Activated effector memory CD4-positive, alpha-beta T cell treated with anti-CD3 and anti-CD28 coated beads, Interleukin-2, amount 50 U/mL, for 16 hours (primary cell): Measurements from ENCODE around the gene PCP4.

ENCODE experiments used
- DNase-seq: peaks from one replicate; pipeline ENCODE4 v3.0.0-alpha.2; 2020

The PCP4 gene

GRCh38 chr21:39924577-39925308, 57.5 kb downstream of the PCP4 start:
- DNase-seq: no peak

GRCh38 chr21:39927304-39927886, 60.2 kb downstream of the PCP4 start:
- no peak for DNase-seq

- DNase-seq: no peak
Measured at GRCh38 chr21:39932335-39932734, 65.1 kb downstream of the PCP4 start.

- DNase-seq: no peak
Measured at GRCh38 chr21:39934895-39935294, 67.7 kb downstream of the PCP4 start.

GRCh38 chr21:39935716-39936115, 68.5 kb downstream of the PCP4 start:
- DNase-seq: no peak

- no peak for DNase-seq
Measured at GRCh38 chr21:39938086-39938625, 70.9 kb downstream of the PCP4 start.

GRCh38 chr21:39946199-39946598, 79.0 kb downstream of the PCP4 start:
- no peak for DNase-seq

GRCh38 chr21:39947031-39947430, 79.8 kb downstream of the PCP4 start:
- DNase-seq: no peak

GRCh38 chr21:39951183-39952101, 84.2 kb downstream of the PCP4 start:
- DNase-seq: no peak

GRCh38 chr21:39952265-39952664, 85.0 kb downstream of the PCP4 start:
- DNase-seq: no peak

GRCh38 chr21:39954570-39954969, 87.3 kb downstream of the PCP4 start:
- DNase-seq: no peak

- no peak for DNase-seq
Measured at GRCh38 chr21:39955326-39955725, 88.1 kb downstream of the PCP4 start.

- DNase-seq: no peak
Measured at GRCh38 chr21:39956586-39956985, 89.3 kb downstream of the PCP4 start.

- DNase-seq: no peak
Measured at GRCh38 chr21:39958731-39959130, 91.5 kb downstream of the PCP4 start.

GRCh38 chr21:39961251-39961650, 94.0 kb downstream of the PCP4 start:
- no peak for DNase-seq

- DNase-seq: no peak
Measured at GRCh38 chr21:39965026-39965425, 97.8 kb downstream of the PCP4 start.

- DNase-seq: no peak
Measured at GRCh38 chr21:39966786-39967185, 99.5 kb downstream of the PCP4 start.

- no peak for DNase-seq
Measured at GRCh38 chr21:39968010-39968409, 100.8 kb downstream of the PCP4 start.

GRCh38 chr21:39969691-39970364, 102.6 kb downstream of the PCP4 start:
- no peak for DNase-seq

- no peak for DNase-seq
Measured at GRCh38 chr21:39971956-39972355, 104.7 kb downstream of the PCP4 start.

- DNase-seq: no peak
Measured at GRCh38 chr21:39972471-39972870, 105.2 kb downstream of the PCP4 start.

- no peak for DNase-seq
Measured at GRCh38 chr21:39972976-39973770, 105.9 kb downstream of the PCP4 start.
